Endothelial cell of umbilical vein (primary cell): ENCODE results near the gene NPM3. TPM values are rescaled to one million over a fixed set of nuclear protein-coding genes. Genes with fewer than 3 reads are reported as not detected.

Experiments
- BruUV-seq: library from RNA; stranded (reverse); fragments of 400-500 nt; replicated peaks from 2 replicates; lab custom pipeline; 2021; lab: Mats Ljungman, UMichigan
- CTCF ChIA-PET: fragments of 300-600, 350-600 bp; sonication (Branson Sonifier 250); formaldehyde crosslinking; loops from one replicate; lab custom pipeline; 2021; ENCODE audit warnings: antibody characterized with exemption, inconsistent platforms; lab: Charles Lee
- POLR2A ChIA-PET: fragments of 300-600, 350-600 bp; sonication (Branson Sonifier 250); formaldehyde crosslinking; loops from one replicate; lab custom pipeline; 2021; ENCODE audit warnings: antibody characterized with exemption, inconsistent platforms; lab: Charles Lee
- DNase-seq: peaks from one replicate; pipeline ENCODE4 v3.0.0-alpha.2; 2011; ENCODE audit warnings: low read depth, low spot score
- FAIRE-seq: peaks from 2 replicates; lab custom pipeline; 2011; peaks lifted over from hg19 to GRCh38; lab: Jason Lieb, UNC
- H2AFZ ChIP-seq: 2 replicates; pipeline ENCODE4 v1.6.0; 2012; ENCODE audit warnings: low read depth, low read length, control low read depth, inconsistent platforms
- H3K27ac ChIP-seq: 2 replicates; pipeline ENCODE4 v1.5.1; 2011; ENCODE audit warnings: low read depth, mild to moderate bottlenecking, control low read depth, low read length, moderate library complexity; ENCODE audit not compliant: insufficient read depth
- H3K27me3 ChIP-seq, 2 experiments: 2 replicates each; pipeline versions ENCODE4 v1.6.0 to v1.6.1; 2011; ENCODE audit warnings: low read length in 2 of 2, mixed read lengths in 1 of 2; ENCODE audit not compliant: control insufficient read depth in 2 of 2, insufficient read depth in 2 of 2
- H3K36me3 ChIP-seq, 2 experiments: 2 replicates in 1 of 2; 3 replicates in 1 of 2; pipeline ENCODE4 v1.5.1; 2011; ENCODE audit warnings: low read length in 2 of 2, mild to moderate bottlenecking in 1 of 2, moderate library complexity in 1 of 2; ENCODE audit not compliant: control insufficient read depth in 2 of 2, insufficient read depth in 2 of 2; ENCODE audit errors: extremely low read depth in 1 of 2
- H3K4me1 ChIP-seq: 3 replicates; pipeline ENCODE4 v1.5.1; 2011; ENCODE audit warnings: mild to moderate bottlenecking, low read length; ENCODE audit not compliant: control insufficient read depth, insufficient read depth; ENCODE audit errors: extremely low read depth
- H3K4me2 ChIP-seq: 2 replicates; pipeline ENCODE4 v1.6.1; 2011; ENCODE audit warnings: low read length, control low read depth, mixed read lengths; ENCODE audit not compliant: insufficient read depth
- H3K4me3 ChIP-seq, 3 experiments: fragments of 200-600 bp in 1 of 3; sonication (generic), shearing (Covaris generic) in 1 of 3; replicated peaks in 1 of 3; 2 replicates each; pipeline ENCODE4 v1.5.1; 2011 to 2016; ENCODE audit warnings: control low read depth in 3 of 3, low read length in 3 of 3, mild to moderate bottlenecking in 2 of 3, inconsistent platforms in 1 of 3, low read depth in 1 of 3, moderate library complexity in 1 of 3; ENCODE audit not compliant: insufficient read depth in 1 of 3
- H3K79me2 ChIP-seq: 2 replicates; pipeline ENCODE4 v1.6.0; 2012; ENCODE audit warnings: low read length, inconsistent platforms; ENCODE audit not compliant: control insufficient read depth, insufficient read depth
- H3K9ac ChIP-seq: replicated peaks from 2 replicates; pipeline ENCODE3; 2011; ENCODE audit warnings: low read length, control low read depth; ENCODE audit not compliant: insufficient read depth; ENCODE audit errors: extremely low read depth
- H3K9me1 ChIP-seq: replicated peaks from 3 replicates; pipeline ENCODE4 v1.6.0; 2011; ENCODE audit warnings: mild to moderate bottlenecking, low read length; ENCODE audit not compliant: control insufficient read depth, insufficient read depth; ENCODE audit errors: extremely low read depth
- H3K9me3 ChIP-seq: replicated peaks from 2 replicates; pipeline ENCODE4 v1.5.1; 2012; ENCODE audit warnings: low read length, inconsistent platforms; ENCODE audit not compliant: control insufficient read depth, insufficient read depth
- H4K20me1 ChIP-seq: replicated peaks from 2 replicates; pipeline ENCODE3; 2011; ENCODE audit warnings: mild to moderate bottlenecking, low read length; ENCODE audit not compliant: control insufficient read depth, insufficient read depth; ENCODE audit errors: extremely low read depth
- EZH2 ChIP-seq: IDR thresholded peaks from 2 replicates; pipeline ENCODE4 v1.6.1; 2012; ENCODE audit warnings: borderline replicate concordance, low read depth, mild to moderate bottlenecking, moderate library complexity, low read length, inconsistent platforms; ENCODE audit not compliant: severe bottlenecking
- FOS ChIP-seq: IDR thresholded peaks from 2 replicates; pipeline ENCODE4 v1.6.1; 2011; ENCODE audit warnings: mild to moderate bottlenecking, low read length, moderate library complexity, borderline replicate concordance; ENCODE audit not compliant: insufficient read depth
- GATA2 ChIP-seq: IDR thresholded peaks from 2 replicates; pipeline ENCODE4 v1.7.0; 2011; ENCODE audit warnings: low read depth, mild to moderate bottlenecking, moderate library complexity, mixed read lengths, low read length; ENCODE audit not compliant: insufficient read length, insufficient read depth
- JUN ChIP-seq: IDR thresholded peaks from 2 replicates; pipeline ENCODE4 v1.6.1; 2011; ENCODE audit warnings: borderline replicate concordance, low read depth; ENCODE audit not compliant: insufficient read length, insufficient read depth
- MAX ChIP-seq: IDR thresholded peaks from 2 replicates; pipeline ENCODE4 v1.6.1; 2011; ENCODE audit not compliant: insufficient read depth, insufficient read length
- MYC ChIP-seq: IDR thresholded peaks from one replicate; pipeline ENCODE4 v1.6.1; 2011; ENCODE audit warnings: mild to moderate bottlenecking, low read depth, low read length
- POLR2A ChIP-seq: IDR thresholded peaks from 2 replicates; pipeline ENCODE4 v1.6.1; 2012; ENCODE audit warnings: low read depth, mild to moderate bottlenecking, control low read depth, low read length
- POLR2AphosphoS5 ChIP-seq: IDR thresholded peaks from 2 replicates; pipeline ENCODE4 v1.6.1; 2012; ENCODE audit warnings: low read depth, mild to moderate bottlenecking, control low read depth, low read length, moderate library complexity; ENCODE audit not compliant: insufficient read depth
- dilution Hi-C: fragments of 300-500 bp; cut with MboI; formaldehyde crosslinking; loops from one replicate; pipeline ENCODE4 v1.15.0; 2019; ENCODE audit warnings: low sequenced_read_pairs; ENCODE audit not compliant: extremely low pct_ligation_motif_present
- intact Hi-C: fragments of 100-400 bp; cut with micrococcal nuclease; formaldehyde crosslinking; loops from one replicate; pipeline ENCODE4 v1.10.0; 2022
- polyA plus RNA-seq, 4 experiments: library from polyadenylated mRNA; depleted of rRNA in 3 of 4; stranded (reverse) in 3 of 4; unstranded in 1 of 4; fragments of >200 nt; gene quantifications; 2 replicates each; pipeline versions ENCODE4 v1.2.1 to v1.2.3, GENCODE V29; 2011 to 2012; ENCODE audit warnings: missing spikeins in 1 of 4
- total RNA-seq: library from RNA; stranded (reverse); gene quantifications from 2 replicates; pipeline ENCODE4 v1.2.3, GENCODE V29; 2021
- TF ChIP-seq, protein P1 (sequence below), 2 donors: IDR thresholded peaks; 1 replicate in 1 of 2; 2 replicates in 1 of 2; pipeline ENCODE4 v1.5.1; 2011; ENCODE audit warnings: low read length in 2 of 2, mild to moderate bottlenecking in 2 of 2, moderate library complexity in 2 of 2, control low read depth in 1 of 2, inconsistent platforms in 1 of 2, low read depth in 1 of 2; ENCODE audit not compliant: insufficient read depth in 1 of 2; ENCODE audit errors: extremely low read depth in 1 of 2

The NPM3 gene
- total and polyA plus RNA-seq, 2 donors (not counting 3 experiments of a cell fraction or from before 2014, with no cell fraction given): 55.4 to 71.3 TPM

- FAIRE-seq (no peak), DNase-seq (no peak)
- Histone ChIP-seq H4K20me1 (no peaks in the 10 kb centered on the region), H3K36me3 (peaks cover 18 to 23% of the 10 kb centered on the region in 2 experiments), H2AFZ (no peak overlapping the region), H3K27ac (no peak overlapping the region), H3K4me1 (peaks cover 14% of the 10 kb centered on the region), H3K4me3 (no peak overlapping the region), H3K27me3 (no peaks in the 10 kb centered on the region), H3K4me2 (no peak overlapping the region), H3K9me3 (no peaks in the 10 kb centered on the region), H3K9me1 (no peaks in the 10 kb centered on the region), H3K79me2 (peaks cover 7% of the 10 kb centered on the region), H3K9ac (no peak overlapping the region)
- dilution Hi-C loops: no loop called here
- BruUV-seq: TSS peak; percentile 12
- CTCF ChIA-PET: interaction anchor here (5.8 kb wide), 1 partner anchor 183 kb away, joined by 193 read pairs; no protein-coding TSS in a partner anchor
- POLR2A ChIA-PET: no interaction called here
- TF ChIP-seq FOS (no peak), EZH2 (no peak), MAX (no peak), POLR2A (no peak), MYC (no peak), GATA2 (no peak), JUN (no peak), POLR2AphosphoS5 (no peak)
- TF ChIP-seq, protein P1, sequence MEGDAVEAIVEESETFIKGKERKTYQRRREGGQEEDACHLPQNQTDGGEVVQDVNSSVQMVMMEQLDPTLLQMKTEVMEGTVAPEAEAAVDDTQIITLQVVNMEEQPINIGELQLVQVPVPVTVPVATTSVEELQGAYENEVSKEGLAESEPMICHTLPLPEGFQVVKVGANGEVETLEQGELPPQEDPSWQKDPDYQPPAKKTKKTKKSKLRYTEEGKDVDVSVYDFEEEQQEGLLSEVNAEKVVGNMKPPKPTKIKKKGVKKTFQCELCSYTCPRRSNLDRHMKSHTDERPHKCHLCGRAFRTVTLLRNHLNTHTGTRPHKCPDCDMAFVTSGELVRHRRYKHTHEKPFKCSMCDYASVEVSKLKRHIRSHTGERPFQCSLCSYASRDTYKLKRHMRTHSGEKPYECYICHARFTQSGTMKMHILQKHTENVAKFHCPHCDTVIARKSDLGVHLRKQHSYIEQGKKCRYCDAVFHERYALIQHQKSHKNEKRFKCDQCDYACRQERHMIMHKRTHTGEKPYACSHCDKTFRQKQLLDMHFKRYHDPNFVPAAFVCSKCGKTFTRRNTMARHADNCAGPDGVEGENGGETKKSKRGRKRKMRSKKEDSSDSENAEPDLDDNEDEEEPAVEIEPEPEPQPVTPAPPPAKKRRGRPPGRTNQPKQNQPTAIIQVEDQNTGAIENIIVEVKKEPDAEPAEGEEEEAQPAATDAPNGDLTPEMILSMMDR (IDR thresholded peaks at IDR 0.05; ENCODE audit: extremely low read depth in 1 of 2, insufficient read depth in 1 of 2, low read depth in 1 of 2, low read length in 2 of 2): no peak
- intact Hi-C loops: no loop called here
Measured at GRCh38 chr10:101785801-101786200, 2.6 kb upstream of the NPM3 start.
